GM19043 (cell line): ENCODE results near the gene AGAP9.
"Not testable (repeated sequence)": the region's sequence is repeated elsewhere in the genome, so short reads cannot be mapped to it uniquely, and the experiment has no call there.

Experiments
- ATAC-seq: cut with Tn5 transposase; IDR thresholded peaks from one replicate; pipeline ENCODE4 v1.9.1; 2021; ENCODE audit warnings: low read depth; ENCODE audit not compliant: unreplicated experiment

Gene AGAP9

DNA sequence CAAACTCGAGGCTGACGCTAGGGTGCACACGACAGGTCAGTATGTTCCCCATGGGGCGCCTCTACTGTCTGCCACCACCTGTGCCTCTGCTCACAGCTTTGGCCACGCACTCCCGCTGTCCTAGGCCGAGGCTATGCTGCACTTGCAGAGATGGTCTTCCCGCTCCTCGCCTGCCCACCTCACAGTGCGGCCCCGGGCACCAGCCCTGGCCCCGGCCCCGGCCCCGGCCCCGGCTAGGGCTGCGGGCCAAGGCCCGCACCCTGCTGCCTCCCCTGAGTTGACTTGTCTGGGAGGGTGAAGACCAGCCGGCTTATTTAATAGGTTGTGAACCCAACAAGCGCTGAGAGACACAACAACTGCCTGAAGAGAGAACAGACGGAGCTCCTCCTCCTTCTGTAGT is at the start of gene AGAP9:
Gene AGAP9, minus strand, starts transcription at position 164 of the 400 bp plus-strand sequence. Its CDS starts 112 bp downstream, at position 52.
- ATAC-seq = not testable (repeated sequence)

DNA sequence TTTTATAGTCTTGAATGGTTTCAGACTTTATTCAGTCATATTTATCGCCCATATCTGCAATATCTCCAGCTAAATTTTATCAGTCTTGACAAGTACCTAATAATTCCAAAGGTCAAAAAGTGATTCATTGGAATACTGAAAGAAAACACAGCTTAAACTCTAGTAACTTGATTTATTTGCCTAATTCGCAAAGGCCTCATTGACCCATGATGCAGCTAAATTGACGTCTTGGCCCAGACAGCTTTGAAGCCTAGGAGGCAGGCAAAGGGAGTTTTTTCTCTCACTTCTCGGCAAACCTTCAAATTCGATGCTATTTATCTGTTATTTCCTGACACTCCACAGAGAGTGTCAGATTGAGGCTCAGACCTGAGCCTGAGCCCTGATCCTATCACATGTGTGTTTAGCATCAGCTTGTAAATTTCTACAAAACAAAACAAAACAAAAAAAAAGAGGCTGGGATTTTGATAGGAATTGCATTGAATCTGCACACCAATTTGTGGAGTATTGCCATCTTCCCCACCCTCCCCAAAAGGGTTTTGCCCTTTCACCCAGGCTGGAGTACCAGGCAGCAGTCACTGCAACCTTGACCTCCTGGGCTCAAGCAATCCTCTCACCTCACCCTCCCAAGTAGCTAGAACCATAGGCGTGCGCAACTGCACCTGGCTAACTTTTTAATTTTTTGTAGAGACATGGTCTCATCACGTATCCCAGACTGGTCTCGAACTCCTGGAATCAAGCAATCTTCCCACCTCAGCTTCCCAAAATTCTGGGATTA is 47.9 kb upstream of the AGAP9 start:
- ATAC-seq = not testable (repeated sequence)

DNA sequence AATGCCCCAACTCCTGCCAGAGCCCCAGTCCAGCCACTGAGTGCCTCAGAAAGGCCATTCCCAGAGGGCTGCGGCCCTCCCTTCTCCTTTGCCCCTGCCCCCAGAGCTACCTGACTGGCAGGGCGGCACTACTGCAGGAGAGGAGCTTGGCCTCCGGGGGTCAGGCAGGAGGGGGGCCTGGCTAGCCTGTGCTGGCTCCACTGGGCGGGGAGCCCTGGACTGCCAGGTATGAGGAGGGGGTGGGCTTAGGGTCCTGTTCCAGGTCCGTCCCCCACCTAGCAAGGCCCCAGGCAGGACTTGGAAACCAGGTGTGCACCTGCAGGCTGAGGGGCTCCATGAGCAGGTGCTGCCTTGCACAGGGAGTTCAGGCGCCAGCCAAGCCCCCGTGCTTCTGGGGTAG is 43.3 kb upstream of the AGAP9 start:
- not testable (repeated sequence) for ATAC-seq

DNA sequence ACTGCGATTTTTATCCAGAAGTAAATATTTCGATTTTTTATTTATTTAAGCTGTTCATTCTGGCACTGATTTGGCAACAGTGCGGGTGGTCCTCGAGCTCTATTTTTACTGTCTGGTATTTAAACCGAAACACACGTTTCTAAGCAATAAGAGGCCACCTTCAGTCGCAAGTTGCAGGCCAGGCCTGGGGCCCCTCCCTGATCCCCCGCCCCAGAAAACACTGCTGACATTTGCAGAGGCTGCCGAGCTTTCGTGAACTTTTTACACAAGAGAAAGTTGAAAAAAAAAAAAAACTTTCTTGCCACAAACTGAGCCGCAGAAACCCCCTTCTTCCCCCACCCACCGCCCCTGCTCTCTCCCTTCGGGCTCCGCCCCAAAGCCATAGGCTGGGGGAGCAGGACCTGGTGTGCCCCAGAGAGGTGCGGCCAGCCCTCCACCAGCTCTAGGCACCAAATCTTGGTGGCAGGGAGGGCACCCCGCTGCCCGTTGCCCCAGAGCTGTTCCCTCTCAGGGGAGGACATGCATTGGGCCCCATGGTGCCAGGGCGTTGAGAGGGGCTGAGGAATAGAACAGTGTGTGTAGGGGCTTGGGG is 42.8 kb upstream of the AGAP9 start:
- ATAC-seq = not testable (repeated sequence)

DNA sequence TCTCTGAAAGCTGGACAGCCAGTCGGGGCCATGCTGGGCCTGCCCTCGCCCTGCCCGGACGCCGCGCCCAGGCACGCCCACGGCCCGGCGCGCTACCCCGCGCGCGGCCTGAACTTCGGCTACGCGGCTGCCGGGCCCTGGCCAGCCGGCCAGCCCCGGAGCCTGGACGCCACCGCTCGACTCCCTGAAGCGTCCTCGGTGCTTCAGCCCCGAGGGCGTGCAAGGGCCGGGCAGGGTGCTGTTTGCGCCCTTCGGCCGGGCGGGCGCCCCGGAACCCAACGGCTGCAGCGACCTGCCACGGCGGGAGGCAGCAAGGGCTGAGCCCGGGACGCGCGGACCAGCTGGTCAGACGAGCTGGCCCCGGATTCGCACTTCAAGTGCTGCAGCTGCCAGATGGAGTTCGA is 42.1 kb upstream of the AGAP9 start:
- not testable (repeated sequence) for ATAC-seq

DNA sequence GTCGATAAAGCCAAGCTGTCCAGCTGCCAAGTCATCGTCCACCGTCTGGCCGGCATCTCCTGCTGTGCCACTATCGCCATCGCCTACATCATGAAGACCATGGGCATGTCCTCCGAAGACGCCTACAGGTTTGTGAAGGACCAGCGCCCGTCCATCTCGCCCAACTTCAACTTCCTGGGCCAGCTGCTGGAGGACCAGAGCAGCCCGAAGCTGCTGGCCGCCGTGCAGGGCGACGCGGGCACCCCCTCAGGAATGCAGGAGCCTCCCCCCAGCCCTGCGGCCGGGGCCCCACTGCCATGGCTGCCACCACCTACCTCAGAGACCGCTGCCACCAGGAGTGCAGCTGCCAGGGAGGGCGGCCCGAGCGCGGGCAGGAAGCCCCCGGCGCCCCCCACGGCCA is 41.5 kb upstream of the AGAP9 start:
- ATAC-seq = not testable (repeated sequence)

DNA sequence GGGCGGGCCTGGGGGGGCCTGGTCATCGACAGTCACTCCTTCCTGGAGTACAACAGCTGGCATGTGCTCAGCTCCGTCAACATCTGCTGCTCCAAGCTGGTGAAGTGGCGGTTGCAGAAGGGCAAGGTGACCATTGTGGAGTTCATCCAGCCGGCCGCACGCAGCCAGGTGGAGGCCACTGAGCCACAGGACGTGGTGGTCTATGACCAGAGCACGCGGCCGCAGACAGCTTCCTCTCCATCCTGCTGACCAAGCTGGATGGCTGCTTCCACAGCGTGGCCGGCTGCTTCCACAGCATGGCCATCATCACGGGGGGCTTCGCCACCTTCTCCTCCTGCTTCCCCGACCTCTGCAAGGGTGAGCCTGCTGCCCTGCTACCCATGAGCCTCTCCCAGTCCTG is 40.9 kb upstream of the AGAP9 start:
- ATAC-seq = not testable (repeated sequence)

DNA sequence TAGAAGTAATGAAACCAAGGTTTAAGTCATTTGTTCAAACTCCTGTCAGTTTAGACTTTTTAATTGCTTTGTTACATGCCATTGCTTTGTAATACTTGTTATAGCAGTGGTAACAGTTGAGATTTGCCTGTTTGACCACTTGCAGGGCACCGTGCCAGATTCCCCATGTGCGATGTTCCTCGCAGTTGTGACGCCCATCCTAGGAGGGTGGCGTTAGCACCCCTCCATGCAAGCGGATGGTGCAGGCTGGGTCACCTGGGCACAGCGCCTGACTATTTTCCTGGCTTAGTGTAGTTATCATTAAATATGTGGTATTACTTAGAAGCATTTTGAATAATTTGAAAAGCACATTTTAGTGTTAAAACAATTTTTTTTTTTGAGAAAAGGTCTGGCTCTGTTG is 37.0 kb upstream of the AGAP9 start:
- not testable (repeated sequence) for ATAC-seq

DNA sequence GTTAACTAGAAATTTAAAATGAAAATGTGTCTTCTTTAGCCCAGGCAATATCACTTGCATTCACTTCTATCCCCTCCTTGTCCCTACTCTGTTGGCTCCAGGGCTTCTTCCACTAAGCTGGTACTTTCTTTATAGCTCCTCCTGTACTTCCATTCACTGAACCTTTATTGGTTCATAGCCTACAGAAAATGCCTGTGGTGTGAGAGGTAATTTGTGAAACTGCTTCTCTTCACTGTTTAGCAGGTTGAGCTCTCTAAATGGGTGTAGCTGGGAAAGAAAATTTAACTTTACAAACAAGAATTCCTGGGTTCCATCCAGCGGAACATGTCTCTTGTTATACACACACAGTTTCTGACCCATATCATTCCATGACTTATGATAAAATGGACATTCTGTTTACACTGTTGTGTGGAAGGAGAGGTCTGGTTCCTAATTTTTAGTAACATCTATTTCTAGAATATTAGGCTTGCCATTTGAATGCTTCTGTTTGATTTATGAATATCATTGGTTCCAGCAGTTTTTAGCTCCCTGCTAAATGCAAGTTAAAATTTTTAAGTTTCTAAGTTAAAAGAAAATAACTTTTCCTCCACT is 36.4 kb upstream of the AGAP9 start:
- ATAC-seq = not testable (repeated sequence)

DNA sequence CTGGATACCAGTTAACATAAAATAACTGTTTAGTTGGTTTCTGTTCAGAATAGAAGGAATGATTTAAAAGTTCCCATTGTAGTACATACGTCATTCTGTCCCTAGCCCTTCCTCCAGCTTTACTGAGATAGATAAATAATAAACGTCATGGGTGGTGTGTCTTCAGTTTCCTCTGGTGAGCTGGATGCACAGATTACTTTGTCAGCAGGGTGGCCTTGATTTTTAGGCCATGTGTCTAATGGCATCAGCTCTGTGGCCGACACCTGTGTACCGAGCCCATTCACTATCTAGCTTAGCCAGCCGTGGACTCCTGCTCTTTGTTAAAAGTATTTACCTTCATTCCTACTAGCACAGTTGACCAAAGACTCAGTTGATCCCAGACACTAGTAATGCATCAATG is 34.7 kb upstream of the AGAP9 start:
- ATAC-seq = not testable (repeated sequence)

DNA sequence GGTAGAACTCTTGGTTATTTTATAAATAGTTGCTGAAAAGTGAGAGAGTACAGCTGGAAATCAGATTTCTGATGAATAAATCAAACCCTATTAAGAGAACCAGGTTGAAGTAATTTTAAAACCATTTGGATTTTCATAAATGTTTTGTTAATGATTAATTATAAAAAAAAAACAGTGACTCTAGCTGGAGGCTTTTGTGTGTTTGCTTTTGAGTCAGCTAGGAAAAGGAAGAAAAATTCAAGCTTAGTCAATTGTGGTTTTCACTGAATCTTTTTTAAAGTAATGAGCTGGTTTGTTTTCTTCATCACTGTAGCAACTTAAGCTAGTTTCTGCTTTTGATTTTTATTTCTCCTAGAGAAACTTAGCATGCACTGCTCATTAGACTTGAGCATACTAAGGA is 34.2 kb upstream of the AGAP9 start:
- ATAC-seq = not testable (repeated sequence)

DNA sequence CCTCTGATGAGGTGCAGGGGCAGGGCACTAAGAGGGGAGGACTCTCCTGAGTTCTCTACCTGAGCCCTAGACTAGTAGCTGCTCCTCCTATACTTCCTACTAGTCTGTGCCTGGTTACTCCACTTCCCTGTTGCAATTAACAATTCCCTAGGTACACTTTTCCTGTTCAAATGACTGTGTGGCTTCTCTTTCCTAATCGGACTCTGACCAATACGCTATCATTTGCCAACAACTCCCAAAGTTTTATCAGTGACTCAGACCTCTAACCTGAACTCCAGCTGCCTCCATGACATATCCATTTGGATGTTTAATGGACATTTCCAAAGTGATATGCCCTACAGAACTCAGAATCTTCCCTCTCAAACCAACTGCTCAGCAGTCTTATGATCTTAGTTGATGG is 31.9 kb upstream of the AGAP9 start:
- not testable (repeated sequence) for ATAC-seq

DNA sequence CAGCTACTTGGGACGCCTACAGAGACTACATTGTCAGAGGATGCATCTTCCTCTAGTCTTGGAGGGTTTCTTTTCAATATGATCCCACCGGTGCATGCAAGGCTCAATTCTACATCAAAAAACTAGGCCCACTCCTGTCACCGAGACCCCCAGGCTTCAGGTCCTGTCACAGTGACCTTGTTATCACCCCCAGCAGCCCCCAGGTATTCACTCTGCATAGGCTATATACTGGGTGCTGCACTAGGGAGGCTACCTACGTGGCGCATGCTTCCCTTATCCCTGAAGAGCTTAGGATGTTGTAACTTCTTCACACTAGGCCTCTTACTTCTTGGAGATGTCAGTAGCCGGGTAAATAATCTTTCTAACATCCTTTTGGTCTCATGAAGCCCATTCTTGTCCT is 31.1 kb upstream of the AGAP9 start:
- not testable (repeated sequence) for ATAC-seq

DNA sequence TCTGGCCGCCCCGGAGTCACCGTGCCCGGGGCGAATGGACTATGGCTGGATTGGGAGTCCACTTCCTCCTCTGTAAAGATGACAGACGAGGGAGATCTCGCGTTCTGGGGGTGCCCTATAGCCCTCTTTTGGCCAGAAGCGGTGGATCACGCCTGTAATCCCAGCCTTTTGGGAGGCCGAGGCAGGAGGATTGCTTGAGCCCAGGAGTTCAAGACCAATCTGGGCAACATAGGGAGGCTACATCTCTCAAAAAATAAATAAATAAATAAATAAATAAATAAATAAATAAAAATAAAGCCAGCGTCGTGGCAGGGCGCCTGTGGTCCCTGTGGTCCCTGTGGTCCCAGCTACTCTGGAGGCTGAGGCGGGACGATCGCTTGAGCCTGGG is 30.4 kb upstream of the AGAP9 start:
- ATAC-seq = not testable (repeated sequence)

DNA sequence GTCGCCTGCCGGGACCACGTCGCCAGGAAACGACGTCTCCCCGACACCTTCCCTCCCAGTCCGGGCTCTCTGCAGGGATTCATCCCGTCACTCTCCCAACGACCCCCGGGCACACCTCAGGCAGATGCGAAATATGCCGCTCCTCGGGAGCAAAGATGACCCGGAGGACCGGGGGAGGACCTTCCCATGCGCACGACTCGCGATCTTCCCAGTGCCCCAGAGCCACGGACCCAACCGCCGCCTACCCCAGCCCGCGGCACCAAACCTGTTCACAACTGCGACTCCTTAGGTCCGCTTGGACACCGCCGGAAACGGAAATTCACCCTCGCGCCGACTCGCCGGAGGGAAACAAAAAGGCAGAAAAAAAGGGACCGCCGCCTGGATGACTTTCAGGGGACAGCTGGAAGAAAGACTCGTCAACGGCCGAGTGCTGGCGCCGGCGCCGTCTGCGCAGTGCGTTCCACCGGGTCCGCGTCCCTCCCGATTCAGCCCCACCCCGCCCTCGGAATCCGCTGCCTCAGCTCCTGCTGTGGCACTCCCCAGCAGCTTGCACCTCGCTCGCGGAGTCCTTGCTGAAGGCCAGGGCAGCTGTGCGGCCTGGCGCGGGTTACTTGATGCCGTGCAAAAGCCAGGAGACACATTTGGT is 29.9 kb upstream of the AGAP9 start:
- ATAC-seq = peak; percentile 83

DNA sequence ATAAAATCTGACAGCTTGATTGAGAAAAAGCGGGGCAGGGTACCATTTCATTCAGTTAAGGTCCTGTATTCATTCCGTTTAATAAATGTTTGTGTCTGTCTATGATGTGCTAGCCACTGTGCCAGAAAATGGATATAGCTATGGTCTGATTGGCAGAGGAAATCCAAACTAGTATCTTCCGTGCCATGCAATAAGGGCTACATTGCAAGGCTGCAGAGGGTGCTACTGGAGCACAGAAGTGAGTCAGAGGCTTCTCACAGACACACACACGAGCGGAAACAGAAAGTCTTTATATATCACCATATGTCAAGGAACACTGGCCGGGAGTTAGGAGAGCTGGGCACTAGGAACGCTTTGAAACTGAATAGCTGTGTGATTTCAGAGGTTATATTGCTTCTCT is 29.3 kb upstream of the AGAP9 start:
- ATAC-seq = peak; percentile 40

DNA sequence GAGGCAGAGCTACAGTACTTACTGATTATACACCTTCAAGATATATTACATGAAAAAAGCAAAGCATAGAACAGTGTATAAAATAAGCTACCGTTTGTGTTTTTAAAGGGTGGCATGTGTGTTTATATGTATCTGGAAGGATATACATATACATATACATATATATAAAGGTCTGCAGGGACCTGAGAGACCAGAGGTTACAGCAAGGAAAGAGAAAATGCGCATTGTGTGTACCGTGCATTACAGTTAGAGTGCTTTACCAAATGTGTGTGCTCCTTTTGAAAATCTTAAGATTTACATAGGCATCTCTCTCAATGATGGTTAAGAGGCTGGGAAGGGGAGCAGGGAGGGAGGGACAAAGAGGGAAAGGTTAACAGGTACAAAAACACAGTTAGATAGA is 23.8 kb upstream of the AGAP9 start:
- not testable (repeated sequence) for ATAC-seq

DNA sequence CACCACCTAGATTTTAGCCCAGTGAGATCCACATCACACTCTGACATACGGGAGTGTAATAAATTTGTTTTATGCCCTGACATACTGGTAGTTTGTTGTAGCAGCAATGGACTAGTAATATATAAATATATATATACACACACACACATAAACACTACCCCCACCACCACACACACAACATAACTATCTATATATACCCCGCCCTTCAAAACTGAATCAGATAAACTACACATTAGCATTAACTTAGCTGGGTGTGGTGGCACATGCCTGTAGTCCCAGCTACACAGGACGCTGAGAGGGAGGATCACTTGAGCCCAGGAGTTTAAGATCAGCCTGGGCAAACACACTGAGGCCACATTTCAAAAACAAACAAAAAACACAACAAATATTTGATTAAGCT is 13.0 kb upstream of the AGAP9 start:
- ATAC-seq = not testable (repeated sequence)

DNA sequence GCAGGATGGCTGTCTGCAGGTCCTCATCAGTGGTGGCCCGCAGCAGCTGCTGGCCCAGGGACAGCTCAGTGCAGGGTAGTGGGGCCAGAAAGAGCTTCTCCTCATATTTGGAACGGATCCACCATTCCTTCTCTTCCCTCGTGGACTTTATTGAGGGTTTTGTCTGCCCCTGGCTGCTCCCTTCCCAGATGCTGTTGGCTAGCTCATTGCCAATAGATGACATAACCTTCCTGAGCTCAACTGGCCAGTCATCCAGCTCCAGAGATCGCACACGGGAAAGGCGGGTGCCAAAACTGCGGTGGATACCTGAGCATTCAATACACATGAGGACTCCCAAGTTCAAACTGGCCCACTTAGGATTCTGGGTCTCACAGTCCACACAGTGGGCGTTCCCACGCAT is 21.1 kb downstream of the AGAP9 start:
- ATAC-seq = not testable (repeated sequence)

DNA sequence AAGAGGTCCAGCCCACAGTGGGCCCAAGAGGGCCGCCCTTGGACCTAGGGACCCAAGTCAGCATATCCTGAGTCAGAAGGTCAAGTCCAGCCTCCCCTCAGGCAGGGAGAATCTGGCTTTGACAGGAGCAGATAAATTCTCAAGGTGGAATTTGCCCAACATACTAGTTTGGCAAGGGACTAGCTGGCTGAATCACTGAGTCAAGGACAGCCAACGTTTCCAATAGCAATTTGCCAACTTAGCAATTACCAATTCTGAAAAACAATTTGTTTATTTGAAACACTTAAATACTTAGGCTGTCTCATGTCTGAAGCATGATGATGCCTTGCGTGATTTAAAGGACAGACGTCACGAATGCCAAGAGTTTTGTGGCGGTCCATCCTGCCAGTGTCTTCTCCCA is 29.2 kb downstream of the AGAP9 start:
- ATAC-seq = not testable (repeated sequence)

DNA sequence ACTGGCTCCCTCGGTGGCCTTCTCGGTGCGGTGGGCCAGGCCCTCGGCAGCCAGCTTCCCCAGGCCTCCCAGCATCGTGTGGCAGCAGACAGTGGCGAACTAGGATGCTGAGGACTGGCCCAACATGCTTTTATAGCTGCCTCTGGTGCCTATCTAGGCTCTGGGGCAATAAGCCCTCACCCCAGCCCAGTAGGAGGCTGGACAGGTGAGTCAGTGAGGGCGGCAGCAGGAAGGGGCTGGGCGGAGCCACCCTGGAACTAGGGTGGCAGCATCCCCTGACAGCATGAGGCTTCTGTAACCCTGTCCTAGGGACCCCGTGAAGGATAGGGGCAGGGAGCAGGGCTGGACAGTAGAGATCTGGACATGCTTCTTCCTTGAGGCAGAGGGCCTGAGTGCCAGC is 31.8 kb downstream of the AGAP9 start, which contains the start of gene FAM25G:
Gene FAM25G, minus strand, starts transcription at position 101 of the 400 bp plus-strand sequence. Its CDS starts 26 bp downstream, at position 75.
- ATAC-seq = not testable (repeated sequence)
